HG03135 (cell line): ENCODE results near the gene ANKRD24.
"Not testable (repeated sequence)": the region's sequence is repeated elsewhere in the genome, so short reads cannot be mapped to it uniquely, and the experiment has no call there.

Experiments
- ATAC-seq: cut with Tn5 transposase; IDR thresholded peaks from one replicate; pipeline ENCODE4 v1.9.1; 2021; ENCODE audit warnings: mild to moderate bottlenecking, moderate library complexity; ENCODE audit not compliant: unreplicated experiment

ANKRD24 gene

GRCh38 chr19:4182084-4182810 is at the start of gene ANKRD24, which contains the start of gene SIRT6:
TSS of gene ANKRD24 (plus strand) at chr19:4182689. CDS start at chr19:4186426, 3,737 bp downstream.
TSS of gene SIRT6 (minus strand) at chr19:4182563. CDS start at chr19:4182539, 24 bp downstream.
- ATAC-seq: peak; percentile 58

DNA sequence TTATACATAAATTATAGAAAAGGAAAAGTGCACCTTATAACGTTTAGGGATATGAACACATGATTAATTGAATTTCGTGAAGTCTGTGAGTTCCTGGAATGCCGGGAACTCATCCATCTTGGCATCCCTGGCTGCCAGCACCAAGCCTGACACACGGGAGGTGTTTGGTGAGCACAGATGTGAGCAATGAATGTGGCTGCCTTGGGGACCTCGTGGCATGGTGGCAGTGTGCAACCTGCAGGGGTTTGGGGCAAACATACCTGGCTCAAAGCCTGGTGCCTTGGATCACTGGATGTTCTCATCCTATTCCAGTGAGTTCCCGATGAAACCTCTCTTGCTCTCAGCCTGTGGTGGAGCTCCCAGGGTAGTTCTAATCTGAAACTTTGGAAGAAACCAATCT is 48.1 kb upstream of the ANKRD24 start:
- ATAC-seq: no peak

GRCh38 chr19:4135386-4135785 is 47.1 kb upstream of the ANKRD24 start:
- not testable (repeated sequence) for ATAC-seq

- no peak for ATAC-seq
Measured at GRCh38 chr19:4136680-4137088, 45.8 kb upstream of the ANKRD24 start.

DNA sequence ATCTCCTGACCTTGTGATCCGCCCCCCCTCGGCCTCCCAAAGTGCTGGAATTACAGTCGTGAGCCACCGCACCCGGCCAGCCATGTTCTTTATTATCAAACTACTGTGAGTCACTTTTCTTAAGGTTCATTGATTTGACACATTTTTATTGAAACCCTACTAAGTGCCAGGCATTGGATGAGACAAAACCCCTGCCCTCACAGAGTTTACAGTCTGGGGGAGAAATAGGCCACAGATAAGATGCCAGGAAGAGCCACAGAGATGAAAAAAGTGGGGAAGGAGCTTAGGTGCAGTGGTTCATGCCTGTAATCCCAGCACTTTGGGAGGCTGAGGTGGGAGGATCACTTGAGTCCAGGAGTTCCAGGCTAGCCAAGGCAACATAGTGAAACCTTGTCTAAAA is 44.0 kb upstream of the ANKRD24 start:
- no peak for ATAC-seq

- ATAC-seq: no peak
Measured at GRCh38 chr19:4139614-4140236, 42.8 kb upstream of the ANKRD24 start.

DNA sequence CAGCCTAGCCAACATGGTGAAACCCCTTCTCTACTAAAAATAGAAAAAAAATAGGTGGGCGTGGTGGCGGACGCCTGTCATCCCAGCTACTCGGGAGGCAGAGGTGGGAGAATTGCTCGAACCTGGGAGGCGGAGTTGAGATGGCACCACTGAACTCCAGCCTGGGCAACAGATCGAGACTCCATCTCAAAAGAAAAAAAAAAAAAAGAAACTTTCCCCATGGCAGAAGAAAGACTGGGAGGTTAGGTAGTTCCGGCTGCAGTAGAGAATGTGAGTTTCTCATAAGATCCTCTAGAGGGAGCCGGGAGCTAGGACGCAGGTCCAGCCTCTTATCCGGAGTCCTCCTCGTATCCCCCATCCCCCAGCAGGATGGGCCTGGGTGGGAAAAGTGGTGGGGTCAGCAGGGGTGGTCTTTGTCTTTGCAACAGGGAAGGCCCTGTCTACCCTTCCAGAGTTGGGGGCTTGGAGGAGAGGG is 42.2 kb upstream of the ANKRD24 start:
- ATAC-seq: no peak

DNA sequence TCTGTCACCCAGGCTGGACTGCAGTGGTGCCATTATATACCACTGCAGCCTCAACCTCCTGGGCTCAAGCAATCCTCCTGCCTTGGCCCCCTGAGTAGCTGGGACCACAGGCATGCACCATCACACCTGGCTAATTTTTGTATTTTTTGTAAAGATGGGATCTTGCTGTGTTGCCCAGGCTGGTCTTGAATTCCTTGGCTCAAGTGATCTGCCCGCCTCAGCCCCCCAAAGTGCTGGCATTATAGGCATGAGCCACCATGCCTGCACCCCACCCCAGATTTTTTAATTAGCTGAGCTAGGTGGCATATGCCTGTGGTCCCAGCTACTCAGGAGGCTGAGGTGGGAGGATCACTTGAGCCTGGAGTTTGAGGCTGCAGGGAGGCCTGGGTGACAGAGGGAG is 39.6 kb upstream of the ANKRD24 start:
- not testable (repeated sequence) for ATAC-seq

- ATAC-seq: no peak
Measured at GRCh38 chr19:4144666-4145249, 37.7 kb upstream of the ANKRD24 start.

GRCh38 chr19:4149518-4150288 is 32.8 kb upstream of the ANKRD24 start:
- no peak for ATAC-seq

GRCh38 chr19:4151623-4152022 is 30.9 kb upstream of the ANKRD24 start:
- no peak for ATAC-seq

- no peak for ATAC-seq
Measured at GRCh38 chr19:4152241-4152998, 30.1 kb upstream of the ANKRD24 start.

DNA sequence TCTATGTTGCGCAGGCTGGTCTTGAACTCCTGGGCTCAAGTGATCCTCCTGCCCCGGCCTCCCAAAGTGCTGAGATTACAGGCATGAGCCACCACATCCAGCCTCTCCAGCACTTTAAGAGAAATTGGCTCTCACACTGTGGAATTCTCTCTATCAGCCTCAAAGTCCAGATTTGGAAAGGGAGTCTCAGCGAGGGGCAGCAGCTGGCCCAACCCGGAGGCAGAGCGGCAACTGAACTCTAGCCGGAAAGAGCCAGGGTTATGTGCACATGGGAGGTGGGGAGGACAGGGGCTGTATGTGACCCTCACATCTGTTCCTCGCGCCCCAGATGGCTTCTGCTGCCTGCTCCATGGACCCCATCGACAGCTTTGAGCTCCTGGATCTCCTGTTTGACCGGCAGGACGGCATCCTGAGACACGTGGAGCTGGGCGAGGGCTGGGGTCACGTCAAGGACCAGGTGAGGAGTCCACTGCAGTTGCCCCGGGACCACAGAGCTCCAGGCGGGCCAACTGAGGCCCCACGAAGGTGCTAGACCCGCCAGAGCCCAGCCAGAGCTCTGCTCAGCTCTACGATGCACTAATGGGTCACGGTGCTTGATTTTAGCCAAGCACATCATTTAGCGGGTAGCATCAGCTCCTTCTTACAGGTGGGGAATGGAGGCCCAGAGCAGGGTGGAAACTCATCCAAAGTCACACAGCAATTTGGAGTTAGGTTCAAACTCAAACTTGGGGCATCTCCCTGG is 27.7 kb upstream of the ANKRD24 start:
- ATAC-seq: no peak

DNA sequence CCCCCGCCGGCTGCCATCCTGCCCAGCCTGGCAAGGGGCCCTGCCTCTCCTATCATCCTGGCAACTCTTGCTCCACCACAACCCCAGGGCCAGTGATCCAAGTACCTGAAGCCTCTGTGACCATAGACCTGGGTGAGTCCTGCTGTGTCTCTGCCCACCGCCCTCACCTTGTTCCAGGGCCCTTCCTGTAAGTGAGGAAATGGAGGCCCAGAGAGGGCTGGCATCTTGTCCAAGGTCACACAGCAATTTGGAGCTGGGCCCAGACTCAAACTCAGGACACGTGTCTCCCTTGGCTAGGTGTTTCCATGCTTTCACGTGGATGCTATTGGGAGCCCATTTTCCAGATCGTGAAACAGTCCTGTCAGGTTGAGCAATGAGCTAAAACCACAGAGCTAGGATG is 25.3 kb upstream of the ANKRD24 start:
- no peak for ATAC-seq

DNA sequence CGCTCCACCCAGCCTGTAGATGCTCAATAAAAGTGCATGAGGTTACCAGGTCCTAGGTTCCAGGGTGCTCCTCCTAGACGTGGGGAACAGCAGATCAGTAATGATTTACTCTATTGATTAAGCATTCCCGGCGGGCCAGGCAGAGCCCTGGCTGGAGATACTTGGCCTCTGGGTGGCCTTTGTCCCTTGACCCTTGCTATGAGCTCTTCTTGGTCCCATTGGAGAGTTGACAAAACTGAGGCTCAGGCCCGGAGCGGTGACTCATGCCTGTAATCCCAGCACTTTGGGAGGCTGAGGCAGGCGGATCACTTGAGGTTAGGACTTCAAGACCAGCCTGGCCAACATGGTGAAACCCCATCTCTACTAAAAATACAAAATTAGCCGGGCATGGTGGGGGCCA is 24.5 kb upstream of the ANKRD24 start:
- not testable (repeated sequence) for ATAC-seq

DNA sequence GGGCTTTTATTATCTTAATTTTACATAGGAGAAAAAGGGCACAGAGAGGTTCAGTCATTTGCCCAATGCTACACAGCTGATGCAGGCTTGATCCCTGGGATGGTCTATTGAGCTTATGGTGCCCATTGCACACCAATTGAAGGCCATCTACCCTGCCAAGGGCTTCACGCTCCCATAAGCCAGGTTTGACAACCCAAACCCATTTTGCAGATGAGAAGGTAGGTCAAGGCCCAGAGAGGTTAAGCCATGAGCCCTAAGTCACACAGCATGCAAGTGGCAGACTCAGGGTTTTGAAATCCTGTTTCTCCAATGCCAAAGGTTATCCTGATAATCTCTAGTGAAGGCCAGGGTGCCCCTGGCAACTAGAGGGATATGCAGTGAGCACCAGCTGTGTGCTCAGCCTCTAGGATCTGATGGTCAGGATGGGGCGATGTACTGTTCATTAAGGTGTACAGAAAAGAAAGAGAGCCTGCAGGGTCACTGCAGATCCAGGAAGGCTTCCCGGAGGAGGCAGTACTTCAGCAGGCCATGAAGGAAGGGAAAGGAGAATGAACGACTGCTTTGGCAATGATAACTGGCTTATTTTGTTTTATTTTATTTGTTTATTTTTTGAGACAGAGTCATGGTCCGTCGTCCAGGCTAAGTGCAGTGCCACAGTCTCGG is 20.9 kb upstream of the ANKRD24 start:
- no peak for ATAC-seq

DNA sequence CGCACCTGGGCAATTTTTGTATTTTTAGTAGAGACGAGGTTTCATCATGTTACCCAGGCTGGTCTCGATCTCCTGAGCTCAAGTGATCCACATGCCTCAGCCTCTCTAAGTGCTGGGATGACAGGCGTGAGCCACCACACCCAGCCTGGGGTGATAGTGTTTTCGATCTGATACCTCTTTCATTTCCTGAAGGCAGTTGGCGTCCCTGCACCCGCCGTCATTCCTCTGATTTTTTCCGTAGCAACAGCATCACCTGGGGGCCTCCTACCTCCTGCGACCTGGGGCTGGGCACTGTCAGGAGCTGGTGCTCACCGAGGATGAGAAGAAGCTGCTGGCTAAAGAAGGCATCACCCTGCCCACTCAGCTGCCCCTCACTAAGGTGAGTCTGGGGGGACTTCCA is 18.2 kb upstream of the ANKRD24 start:
- ATAC-seq: no peak

- ATAC-seq: no peak
Measured at GRCh38 chr19:4171676-4172075, 10.8 kb upstream of the ANKRD24 start.

- ATAC-seq: no peak
Measured at GRCh38 chr19:4172861-4173473, 9.5 kb upstream of the ANKRD24 start.
